ENCODE data around the gene CA4. TPM values are rescaled to one million over a fixed set of nuclear protein-coding genes. Genes with fewer than 3 reads are reported as not detected.
"Not testable (repeated sequence)": the region's sequence is repeated elsewhere in the genome, so short reads cannot be mapped to it uniquely, and the experiment has no call there.

CA4 gene
- total RNA-seq, 1 experiment from 2014 or later, result 6.7 TPM

DNA sequence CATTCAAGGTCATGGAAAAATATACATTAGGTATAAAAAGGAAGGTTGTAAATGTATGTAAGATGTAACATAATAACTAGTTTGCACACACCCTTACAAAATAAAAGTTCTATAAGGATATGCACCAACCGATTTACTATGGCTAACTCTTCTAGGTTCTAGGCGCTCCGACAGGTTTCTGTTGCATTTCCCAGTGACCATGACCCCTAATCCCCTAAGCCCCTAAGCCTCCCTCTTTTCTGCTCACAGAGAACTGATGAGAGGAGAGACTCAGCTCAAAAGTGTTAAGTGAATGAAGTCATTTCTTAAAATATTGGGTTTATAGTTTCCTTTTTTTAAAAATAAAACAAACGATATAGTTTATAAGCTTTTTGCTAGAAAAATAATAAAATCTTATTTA, 41.1 kb upstream of the CA4 start (continued):
- TF ChIP-seq FOXK1 (CRISPR knock-in tag; IDR thresholded peaks at IDR 0.05), result no peak

DNA sequence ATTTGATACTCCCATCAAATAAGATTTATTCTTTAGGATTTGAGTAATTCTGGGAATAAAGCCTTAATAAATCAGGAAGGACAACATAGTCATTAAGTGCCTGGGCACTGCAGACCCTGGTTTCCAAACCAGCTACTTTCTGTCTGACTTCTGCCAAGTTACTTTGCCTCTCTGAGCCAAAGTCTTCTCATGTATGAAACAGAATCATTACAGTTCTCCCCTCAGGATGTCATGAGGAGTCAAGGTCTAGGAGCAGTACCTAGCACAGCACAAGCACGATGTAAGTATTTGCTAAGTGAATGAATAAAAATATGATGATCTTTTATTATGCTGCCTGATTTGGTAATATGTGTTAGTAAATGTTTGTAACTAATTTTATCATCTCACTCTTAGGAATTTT, 40.6 kb upstream of the CA4 start:
- Mint-ChIP-seq H3K4me3 (no peak overlapping the region), H3K27me3 (ENCODE audit: low read depth) (no peaks in the 10 kb centered on the region), H3K36me3 (no peaks in the 10 kb centered on the region), H3K9me3 (no peaks in the 10 kb centered on the region), H3K27ac (no peak overlapping the region), H3K4me1 (no peaks in the 10 kb centered on the region)
- DNase-seq (ENCODE audit: low spot score) (no peak), ATAC-seq (no peak)
- POLR2A ChIA-PET, result no interaction called here
- CTCF ChIA-PET, result no interaction called here
- TF ChIP-seq, protein P1, sequence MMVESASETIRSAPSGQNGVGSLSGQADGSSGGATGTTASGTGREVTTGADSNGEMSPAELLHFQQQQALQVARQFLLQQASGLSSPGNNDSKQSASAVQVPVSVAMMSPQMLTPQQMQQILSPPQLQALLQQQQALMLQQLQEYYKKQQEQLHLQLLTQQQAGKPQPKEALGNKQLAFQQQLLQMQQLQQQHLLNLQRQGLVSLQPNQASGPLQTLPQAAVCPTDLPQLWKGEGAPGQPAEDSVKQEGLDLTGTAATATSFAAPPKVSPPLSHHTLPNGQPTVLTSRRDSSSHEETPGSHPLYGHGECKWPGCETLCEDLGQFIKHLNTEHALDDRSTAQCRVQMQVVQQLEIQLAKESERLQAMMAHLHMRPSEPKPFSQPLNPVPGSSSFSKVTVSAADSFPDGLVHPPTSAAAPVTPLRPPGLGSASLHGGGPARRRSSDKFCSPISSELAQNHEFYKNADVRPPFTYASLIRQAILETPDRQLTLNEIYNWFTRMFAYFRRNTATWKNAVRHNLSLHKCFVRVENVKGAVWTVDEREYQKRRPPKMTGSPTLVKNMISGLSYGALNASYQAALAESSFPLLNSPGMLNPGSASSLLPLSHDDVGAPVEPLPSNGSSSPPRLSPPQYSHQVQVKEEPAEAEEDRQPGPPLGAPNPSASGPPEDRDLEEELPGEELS (CRISPR knock-in tag; IDR thresholded peaks at IDR 0.05), result no peak

DNA sequence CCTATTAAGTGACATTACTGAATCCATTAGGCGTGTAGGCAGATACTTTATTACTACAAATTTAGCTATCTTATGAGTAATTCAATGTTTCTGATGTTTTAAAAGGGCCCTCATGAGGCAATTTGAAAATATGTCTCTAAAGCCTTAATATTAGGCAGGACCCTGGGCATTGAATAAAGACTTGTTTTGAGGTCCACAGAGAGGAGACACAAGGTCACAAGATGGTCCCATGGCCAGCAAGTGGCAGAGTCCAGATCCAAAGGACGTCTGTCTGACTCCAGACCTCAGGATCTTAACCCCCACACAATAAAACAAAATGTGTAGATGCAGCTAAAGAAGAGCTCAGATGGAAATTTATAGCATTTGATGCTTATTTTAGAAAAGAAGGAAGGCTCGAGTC, 39.2 kb upstream of the CA4 start:
- Mint-ChIP-seq H3K9me3 (no peaks in the 10 kb centered on the region), H3K4me1 (no peaks in the 10 kb centered on the region), H3K4me3 (no peak overlapping the region), H3K27me3 (ENCODE audit: low read depth) (no peaks in the 10 kb centered on the region), H3K27ac (no peak overlapping the region), H3K36me3 (no peaks in the 10 kb centered on the region)
- TF ChIP-seq ZNF396 (CRISPR knock-in tag; IDR thresholded peaks at IDR 0.05; ENCODE audit: borderline replicate concordance), result no peak
- no peak for TF ChIP-seq ZNF219 (CRISPR knock-in tag; IDR thresholded peaks at IDR 0.05; ENCODE audit: borderline replicate concordance)
- TF ChIP-seq, protein P2, sequence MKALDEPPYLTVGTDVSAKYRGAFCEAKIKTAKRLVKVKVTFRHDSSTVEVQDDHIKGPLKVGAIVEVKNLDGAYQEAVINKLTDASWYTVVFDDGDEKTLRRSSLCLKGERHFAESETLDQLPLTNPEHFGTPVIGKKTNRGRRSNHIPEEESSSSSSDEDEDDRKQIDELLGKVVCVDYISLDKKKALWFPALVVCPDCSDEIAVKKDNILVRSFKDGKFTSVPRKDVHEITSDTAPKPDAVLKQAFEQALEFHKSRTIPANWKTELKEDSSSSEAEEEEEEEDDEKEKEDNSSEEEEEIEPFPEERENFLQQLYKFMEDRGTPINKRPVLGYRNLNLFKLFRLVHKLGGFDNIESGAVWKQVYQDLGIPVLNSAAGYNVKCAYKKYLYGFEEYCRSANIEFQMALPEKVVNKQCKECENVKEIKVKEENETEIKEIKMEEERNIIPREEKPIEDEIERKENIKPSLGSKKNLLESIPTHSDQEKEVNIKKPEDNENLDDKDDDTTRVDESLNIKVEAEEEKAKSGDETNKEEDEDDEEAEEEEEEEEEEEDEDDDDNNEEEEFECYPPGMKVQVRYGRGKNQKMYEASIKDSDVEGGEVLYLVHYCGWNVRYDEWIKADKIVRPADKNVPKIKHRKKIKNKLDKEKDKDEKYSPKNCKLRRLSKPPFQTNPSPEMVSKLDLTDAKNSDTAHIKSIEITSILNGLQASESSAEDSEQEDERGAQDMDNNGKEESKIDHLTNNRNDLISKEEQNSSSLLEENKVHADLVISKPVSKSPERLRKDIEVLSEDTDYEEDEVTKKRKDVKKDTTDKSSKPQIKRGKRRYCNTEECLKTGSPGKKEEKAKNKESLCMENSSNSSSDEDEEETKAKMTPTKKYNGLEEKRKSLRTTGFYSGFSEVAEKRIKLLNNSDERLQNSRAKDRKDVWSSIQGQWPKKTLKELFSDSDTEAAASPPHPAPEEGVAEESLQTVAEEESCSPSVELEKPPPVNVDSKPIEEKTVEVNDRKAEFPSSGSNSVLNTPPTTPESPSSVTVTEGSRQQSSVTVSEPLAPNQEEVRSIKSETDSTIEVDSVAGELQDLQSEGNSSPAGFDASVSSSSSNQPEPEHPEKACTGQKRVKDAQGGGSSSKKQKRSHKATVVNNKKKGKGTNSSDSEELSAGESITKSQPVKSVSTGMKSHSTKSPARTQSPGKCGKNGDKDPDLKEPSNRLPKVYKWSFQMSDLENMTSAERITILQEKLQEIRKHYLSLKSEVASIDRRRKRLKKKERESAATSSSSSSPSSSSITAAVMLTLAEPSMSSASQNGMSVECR (CRISPR knock-in tag; IDR thresholded peaks at IDR 0.05; ENCODE audit: borderline replicate concordance), result no peak
- TF ChIP-seq JAZF1 (CRISPR knock-in tag; IDR thresholded peaks at IDR 0.05), result no peak
- no peak for TF ChIP-seq SMAD3 (CRISPR knock-in tag; IDR thresholded peaks at IDR 0.05; ENCODE audit: borderline replicate concordance)
- TF ChIP-seq, protein P3, sequence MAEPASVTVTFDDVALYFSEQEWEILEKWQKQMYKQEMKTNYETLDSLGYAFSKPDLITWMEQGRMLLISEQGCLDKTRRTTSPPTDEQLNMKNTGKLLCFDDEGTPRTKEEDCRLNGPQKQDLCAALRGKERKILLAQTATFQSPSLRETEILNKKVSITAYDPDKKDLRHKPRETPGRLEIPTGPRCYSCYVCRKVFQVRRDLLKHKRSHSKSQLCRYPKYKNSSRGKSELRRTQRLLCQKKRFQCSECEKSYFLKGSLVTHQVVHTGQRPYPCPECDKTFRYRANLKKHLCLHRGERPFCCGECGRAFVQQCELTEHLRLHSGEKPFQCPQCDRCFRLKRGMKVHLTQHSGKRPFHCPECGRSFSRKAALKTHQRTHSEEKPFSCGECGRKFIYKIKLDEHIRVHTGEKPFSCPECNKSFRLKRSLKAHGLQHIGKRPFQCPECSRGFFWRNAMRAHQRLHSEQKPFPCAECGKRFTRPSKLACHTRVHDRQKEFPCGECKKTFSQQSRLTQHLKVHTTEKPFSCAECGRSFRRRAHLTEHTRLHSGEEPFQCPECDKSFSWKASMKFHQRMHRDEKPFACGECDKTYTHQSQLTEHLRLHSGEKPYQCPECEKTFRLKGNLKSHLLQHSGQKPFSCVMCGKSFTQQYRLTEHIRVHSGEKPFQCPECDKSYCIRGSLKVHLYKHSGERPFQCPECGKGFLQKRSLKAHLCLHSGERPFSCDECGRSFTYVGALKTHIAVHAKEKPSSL (CRISPR knock-in tag; conservative IDR thresholded peaks at IDR 0.05), result no peak
- TF ChIP-seq TCF7 (CRISPR knock-in tag; IDR thresholded peaks at IDR 0.05; ENCODE audit: low read depth), result no peak
- TF ChIP-seq, protein P4, sequence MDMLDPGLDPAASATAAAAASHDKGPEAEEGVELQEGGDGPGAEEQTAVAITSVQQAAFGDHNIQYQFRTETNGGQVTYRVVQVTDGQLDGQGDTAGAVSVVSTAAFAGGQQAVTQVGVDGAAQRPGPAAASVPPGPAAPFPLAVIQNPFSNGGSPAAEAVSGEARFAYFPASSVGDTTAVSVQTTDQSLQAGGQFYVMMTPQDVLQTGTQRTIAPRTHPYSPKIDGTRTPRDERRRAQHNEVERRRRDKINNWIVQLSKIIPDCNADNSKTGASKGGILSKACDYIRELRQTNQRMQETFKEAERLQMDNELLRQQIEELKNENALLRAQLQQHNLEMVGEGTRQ (CRISPR knock-in tag; IDR thresholded peaks at IDR 0.05), result no peak
- TF ChIP-seq ZNF317 (CRISPR knock-in tag; IDR thresholded peaks at IDR 0.05; ENCODE audit: borderline replicate concordance, low read depth), result no peak
- TF ChIP-seq, protein P5, sequence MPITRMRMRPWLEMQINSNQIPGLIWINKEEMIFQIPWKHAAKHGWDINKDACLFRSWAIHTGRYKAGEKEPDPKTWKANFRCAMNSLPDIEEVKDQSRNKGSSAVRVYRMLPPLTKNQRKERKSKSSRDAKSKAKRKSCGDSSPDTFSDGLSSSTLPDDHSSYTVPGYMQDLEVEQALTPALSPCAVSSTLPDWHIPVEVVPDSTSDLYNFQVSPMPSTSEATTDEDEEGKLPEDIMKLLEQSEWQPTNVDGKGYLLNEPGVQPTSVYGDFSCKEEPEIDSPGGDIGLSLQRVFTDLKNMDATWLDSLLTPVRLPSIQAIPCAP (CRISPR knock-in tag; IDR thresholded peaks at IDR 0.05), result no peak
- no peak for TF ChIP-seq ZNF423 (CRISPR knock-in tag; IDR thresholded peaks at IDR 0.05)
- TF ChIP-seq, protein P6, sequence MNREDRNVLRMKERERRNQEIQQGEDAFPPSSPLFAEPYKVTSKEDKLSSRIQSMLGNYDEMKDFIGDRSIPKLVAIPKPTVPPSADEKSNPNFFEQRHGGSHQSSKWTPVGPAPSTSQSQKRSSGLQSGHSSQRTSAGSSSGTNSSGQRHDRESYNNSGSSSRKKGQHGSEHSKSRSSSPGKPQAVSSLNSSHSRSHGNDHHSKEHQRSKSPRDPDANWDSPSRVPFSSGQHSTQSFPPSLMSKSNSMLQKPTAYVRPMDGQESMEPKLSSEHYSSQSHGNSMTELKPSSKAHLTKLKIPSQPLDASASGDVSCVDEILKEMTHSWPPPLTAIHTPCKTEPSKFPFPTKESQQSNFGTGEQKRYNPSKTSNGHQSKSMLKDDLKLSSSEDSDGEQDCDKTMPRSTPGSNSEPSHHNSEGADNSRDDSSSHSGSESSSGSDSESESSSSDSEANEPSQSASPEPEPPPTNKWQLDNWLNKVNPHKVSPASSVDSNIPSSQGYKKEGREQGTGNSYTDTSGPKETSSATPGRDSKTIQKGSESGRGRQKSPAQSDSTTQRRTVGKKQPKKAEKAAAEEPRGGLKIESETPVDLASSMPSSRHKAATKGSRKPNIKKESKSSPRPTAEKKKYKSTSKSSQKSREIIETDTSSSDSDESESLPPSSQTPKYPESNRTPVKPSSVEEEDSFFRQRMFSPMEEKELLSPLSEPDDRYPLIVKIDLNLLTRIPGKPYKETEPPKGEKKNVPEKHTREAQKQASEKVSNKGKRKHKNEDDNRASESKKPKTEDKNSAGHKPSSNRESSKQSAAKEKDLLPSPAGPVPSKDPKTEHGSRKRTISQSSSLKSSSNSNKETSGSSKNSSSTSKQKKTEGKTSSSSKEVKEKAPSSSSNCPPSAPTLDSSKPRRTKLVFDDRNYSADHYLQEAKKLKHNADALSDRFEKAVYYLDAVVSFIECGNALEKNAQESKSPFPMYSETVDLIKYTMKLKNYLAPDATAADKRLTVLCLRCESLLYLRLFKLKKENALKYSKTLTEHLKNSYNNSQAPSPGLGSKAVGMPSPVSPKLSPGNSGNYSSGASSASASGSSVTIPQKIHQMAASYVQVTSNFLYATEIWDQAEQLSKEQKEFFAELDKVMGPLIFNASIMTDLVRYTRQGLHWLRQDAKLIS (CRISPR knock-in tag; IDR thresholded peaks at IDR 0.05; ENCODE audit: borderline replicate concordance), result no peak
- DNase-seq (ENCODE audit: low spot score) (no peak), ATAC-seq (no peak)
- POLR2A ChIA-PET, result no interaction called here
- CTCF ChIA-PET, result no interaction called here

DNA sequence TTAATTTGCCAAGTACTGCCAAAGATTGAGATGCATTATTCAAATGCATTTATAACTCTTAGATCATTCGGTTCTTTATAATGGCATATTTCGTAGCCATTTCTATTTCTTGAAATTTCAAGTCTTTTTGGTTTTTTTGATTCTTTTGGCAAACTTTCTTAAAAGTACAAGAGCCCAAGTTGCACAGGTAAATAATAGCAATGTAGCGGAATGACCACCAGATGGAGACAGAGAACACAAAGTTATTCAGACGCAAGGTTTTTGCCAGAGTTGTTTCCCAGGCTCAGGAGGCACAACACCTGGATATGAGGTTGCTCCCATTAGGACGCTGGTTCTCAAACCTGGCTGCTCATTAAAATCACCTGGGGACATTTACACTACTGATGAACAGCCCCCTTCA, 38.1 kb upstream of the CA4 start:
- H3K4me1 Mint-ChIP-seq; H3K27me3 Mint-ChIP-seq (ENCODE audit: low read depth); DNase-seq (ENCODE audit: low spot score); H3K27ac Mint-ChIP-seq; H3K36me3 Mint-ChIP-seq; POLR2A ChIA-PET; H3K4me3 Mint-ChIP-seq; H3K9me3 Mint-ChIP-seq; CTCF ChIA-PET: not testable (repeated sequence)
- ATAC-seq, result peak; percentile 48
